NB4 (cell line): ENCODE data around the gene THUMPD2.
A peak's percentile ranks its signal among the peaks of the same experiment; 100 is the strongest.

Experiments used
- DNase-seq: peaks from one replicate; pipeline ENCODE4 v3.0.0; 2010; ENCODE audit warnings: low read depth
- H3K4me3 ChIP-seq: one replicate; pipeline ENCODE4 v1.5.1; 2011; ENCODE audit warnings: mild to moderate bottlenecking, low read depth, low read length, moderate library complexity
- MYC ChIP-seq: IDR thresholded peaks from 2 replicates; pipeline ENCODE4 v1.6.1; 2011; ENCODE audit warnings: low read depth, low read length
- POLR2A ChIP-seq: IDR thresholded peaks from 2 replicates; pipeline ENCODE4 v1.6.1; 2011; ENCODE audit warnings: mild to moderate bottlenecking; ENCODE audit not compliant: insufficient read length; ENCODE audit errors: extremely low read depth
- TF ChIP-seq, protein P1 (sequence below): IDR thresholded peaks from 2 replicates; pipeline ENCODE4 v1.6.1; 2011; ENCODE audit warnings: low read depth, low read length
- TF ChIP-seq, protein P2 (sequence below): IDR thresholded peaks from one replicate; pipeline ENCODE4 v1.5.1; 2012; ENCODE audit warnings: low read depth, low read length

The THUMPD2 gene

DNA sequence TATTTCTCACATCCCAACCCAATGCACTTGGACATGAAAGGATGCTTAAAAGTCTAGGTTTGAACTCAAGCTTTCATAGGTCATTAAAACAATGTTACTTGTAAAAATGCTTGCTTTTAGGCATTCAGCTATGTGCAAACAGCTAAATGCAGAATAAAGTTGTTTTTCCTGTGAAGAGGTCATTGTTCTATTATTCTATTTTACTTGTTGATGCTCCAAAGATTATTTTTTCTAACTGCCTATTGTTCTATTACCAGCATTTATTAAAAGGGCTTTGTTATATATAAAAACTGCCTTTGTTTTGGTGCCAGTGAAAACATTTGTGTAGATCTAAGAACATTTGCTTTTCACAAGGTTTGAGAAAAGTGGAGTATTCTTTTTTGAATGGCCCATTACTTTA lies 64.0 kb downstream of the THUMPD2 start:
- no peak overlapping the region for H3K4me3 ChIP-seq
- TF ChIP-seq, protein P1, sequence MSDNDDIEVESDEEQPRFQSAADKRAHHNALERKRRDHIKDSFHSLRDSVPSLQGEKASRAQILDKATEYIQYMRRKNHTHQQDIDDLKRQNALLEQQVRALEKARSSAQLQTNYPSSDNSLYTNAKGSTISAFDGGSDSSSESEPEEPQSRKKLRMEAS, result no peak
- no peak for TF ChIP-seq MYC
- TF ChIP-seq, protein P2, sequence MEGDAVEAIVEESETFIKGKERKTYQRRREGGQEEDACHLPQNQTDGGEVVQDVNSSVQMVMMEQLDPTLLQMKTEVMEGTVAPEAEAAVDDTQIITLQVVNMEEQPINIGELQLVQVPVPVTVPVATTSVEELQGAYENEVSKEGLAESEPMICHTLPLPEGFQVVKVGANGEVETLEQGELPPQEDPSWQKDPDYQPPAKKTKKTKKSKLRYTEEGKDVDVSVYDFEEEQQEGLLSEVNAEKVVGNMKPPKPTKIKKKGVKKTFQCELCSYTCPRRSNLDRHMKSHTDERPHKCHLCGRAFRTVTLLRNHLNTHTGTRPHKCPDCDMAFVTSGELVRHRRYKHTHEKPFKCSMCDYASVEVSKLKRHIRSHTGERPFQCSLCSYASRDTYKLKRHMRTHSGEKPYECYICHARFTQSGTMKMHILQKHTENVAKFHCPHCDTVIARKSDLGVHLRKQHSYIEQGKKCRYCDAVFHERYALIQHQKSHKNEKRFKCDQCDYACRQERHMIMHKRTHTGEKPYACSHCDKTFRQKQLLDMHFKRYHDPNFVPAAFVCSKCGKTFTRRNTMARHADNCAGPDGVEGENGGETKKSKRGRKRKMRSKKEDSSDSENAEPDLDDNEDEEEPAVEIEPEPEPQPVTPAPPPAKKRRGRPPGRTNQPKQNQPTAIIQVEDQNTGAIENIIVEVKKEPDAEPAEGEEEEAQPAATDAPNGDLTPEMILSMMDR, result no peak
- no peak for TF ChIP-seq POLR2A
- DNase-seq, result no peak

DNA sequence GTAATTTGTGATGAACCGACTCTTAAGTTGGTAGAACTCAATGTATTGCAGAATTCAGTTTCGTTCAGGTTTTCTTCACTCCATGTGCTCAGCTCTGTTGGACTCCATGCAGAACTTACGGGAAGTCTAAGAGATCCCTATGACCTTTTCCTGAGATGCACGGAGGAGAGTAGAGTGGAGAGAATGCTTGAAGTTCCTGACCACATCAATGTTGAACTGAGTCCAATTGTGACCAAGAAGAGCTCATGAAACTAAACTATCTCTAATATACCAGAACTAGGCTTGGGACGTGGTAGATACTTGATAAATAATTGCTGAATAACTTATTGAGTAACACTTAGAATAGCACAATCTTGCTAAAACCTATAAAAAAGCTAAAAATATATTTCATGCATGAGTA lies 66.1 kb downstream of the THUMPD2 start:
- no peak for DNase-seq
- H3K4me3 ChIP-seq, result no peak overlapping the region
- TF ChIP-seq MYC (no peak), POLR2A (no peak)

DNA sequence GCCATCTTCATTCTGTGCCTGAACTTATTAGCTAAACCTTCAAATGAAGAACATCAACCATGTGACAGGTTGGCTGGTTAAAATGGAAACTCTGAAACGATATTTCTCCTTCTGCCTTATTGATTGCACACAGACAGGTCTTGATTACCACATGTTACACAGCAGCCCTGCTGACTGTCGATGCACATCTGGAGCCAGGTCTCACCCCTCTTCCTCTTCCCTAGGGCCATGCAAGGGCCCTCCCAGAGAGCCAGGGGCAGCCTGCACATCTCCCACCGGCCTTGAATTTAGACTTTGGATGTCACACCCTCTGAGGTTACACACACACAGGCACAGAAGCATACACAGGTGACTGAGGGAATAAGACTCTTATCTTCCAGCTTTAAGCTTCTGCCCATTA lies 68.3 kb downstream of the THUMPD2 start:
- no peak overlapping the region for H3K4me3 ChIP-seq
- no peak for TF ChIP-seq MYC
- DNase-seq, result no peak

DNA sequence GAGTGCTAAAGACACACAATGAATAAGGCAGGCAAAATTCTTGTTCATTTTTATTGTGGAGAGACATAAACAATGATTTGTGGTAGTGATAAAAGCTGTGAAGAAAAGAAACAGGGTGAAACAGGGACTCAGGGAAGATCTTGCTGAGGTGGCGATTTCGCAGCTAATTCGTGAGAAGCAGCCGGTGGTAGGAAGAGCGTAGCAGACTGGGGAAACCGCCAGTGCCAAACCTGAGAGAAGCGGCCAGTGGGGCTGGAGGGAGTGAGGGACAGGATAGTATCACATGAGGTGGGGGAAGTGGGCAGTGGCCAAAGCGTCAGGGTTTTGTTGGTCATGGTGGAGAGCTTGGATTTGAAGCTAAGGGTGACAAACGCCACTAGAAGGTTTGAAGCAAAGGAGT lies 71.1 kb downstream of the THUMPD2 start:
- TF ChIP-seq, protein P2, result no peak
- TF ChIP-seq MYC (no peak), POLR2A (no peak)
- TF ChIP-seq, protein P1, result no peak
- no peak overlapping the region for H3K4me3 ChIP-seq
- no peak for DNase-seq

DNA sequence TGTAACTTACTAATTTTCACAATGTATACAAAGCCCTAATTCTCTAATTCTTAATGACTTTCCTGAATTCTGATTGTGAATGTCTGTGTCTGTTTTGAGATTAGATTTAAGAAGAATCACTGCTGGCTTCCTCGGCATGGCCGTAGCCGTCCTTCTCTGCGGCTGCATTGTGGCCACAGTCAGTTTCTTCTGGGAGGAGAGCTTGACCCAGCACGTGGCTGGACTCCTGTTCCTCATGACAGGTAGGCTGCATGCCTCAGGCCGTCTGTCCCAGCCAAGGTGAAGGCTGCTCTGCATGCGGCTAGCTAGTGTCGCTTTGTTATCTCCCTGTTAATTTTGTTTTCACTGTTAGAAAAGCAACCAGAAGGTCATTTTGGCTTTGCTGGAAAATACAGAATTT lies 72.1 kb downstream of the THUMPD2 start:
- no peak for TF ChIP-seq POLR2A
- TF ChIP-seq, protein P1, result no peak
- DNase-seq, result no peak
- no peak overlapping the region for H3K4me3 ChIP-seq

DNA sequence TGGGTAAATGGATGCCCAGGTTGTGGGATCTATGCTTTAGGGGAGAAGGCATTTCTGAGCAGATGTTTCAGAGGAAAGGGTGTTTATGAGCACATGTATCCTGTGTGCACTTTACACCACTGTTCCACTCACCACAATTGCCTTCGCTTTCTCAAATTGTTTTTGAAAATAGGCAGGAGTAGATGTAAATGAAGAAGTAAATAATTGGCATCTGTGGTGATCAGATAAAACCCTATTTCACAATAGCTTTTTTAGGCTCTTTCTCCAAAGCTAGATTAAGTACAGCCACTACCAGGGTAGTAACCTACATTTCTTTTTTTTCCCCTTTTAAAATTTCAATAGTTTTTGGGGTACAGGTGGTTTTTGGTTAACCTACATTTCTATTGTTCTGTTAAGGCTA lies 72.7 kb downstream of the THUMPD2 start:
- no peak for DNase-seq
- H3K4me3 ChIP-seq, result no peak overlapping the region
- TF ChIP-seq, protein P2, result no peak
- TF ChIP-seq, protein P1, result 0 out of 2 replicates have a peak, but pooled peaks have one; percentile 36
- no peak for TF ChIP-seq POLR2A
- no peak for TF ChIP-seq MYC

DNA sequence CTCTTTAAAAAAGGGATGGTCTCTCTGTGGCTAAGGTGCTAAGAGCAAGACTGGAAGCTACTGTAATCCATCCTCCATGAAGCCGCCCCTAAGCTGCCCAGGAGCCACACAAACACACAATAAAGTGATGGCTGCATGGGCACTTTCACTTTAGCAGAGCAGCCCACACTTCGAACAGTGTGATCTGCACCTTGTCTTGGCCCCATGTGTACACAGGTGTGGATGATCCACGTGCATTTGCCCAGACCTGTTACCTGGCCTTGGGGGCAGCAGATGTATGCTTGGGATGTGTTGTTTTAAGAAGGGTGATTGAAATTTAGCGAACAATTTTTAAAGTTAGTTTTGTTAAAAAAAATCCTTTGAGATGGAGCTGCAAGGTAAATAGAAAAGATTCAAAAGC lies 73.4 kb downstream of the THUMPD2 start:
- no peak for DNase-seq
- TF ChIP-seq, protein P1, result no peak
- TF ChIP-seq, protein P2, result no peak
- no peak for TF ChIP-seq POLR2A
- TF ChIP-seq MYC, result no peak
- no peak overlapping the region for H3K4me3 ChIP-seq
